ENCODE measurements around the gene ZBTB22.
A peak's percentile ranks its signal among the peaks of the same experiment; 100 is the strongest.

ZBTB22 gene

GRCh38 chr6:33329058-33329457 lies 11.5 kb upstream of the ZBTB22 start:
- DNase-seq: no peak

GRCh38 chr6:33324125-33324524 lies 6.6 kb upstream of the ZBTB22 start:
- DNase-seq: peak; percentile 22 to 41 (median 25)

GRCh38 chr6:33323623-33323948 lies 6.0 kb upstream of the ZBTB22 start:
- peak in 1 of 4 experiments; percentile 11 for DNase-seq

DNA sequence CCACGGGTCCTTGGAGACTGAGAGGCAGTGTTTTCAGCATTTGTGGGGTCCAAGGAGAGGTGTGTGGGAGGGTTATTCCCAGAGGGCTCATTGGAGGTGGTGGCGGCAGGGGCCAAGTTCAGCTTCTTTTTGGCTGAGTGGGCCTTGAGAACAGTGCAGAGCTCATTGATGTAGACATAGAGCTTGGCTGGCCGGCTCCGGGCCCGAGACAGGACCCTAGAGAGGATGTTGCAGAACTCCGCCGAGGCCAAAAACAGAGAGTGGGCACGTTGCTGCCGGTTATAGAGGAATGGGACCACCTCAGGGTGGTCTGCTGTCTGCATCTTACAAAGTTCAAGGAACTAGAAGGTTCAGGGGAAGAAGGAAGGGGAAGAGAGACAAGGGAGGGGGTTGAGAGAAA lies 3.7 kb upstream of the ZBTB22 start:
- DNase-seq: no peak

GRCh38 chr6:33320315-33321181 lies 3.0 kb upstream of the ZBTB22 start:
- peak; percentile 34 to 73 (median 66) for DNase-seq

GRCh38 chr6:33319939-33320314 lies 2.4 kb upstream of the ZBTB22 start:
- DNase-seq: peak in 1 of 4 experiments; percentile 1

- DNase-seq: no peak
Observed at GRCh38 chr6:33318426-33319073, 1.0 kb upstream of the ZBTB22 start.

DNA sequence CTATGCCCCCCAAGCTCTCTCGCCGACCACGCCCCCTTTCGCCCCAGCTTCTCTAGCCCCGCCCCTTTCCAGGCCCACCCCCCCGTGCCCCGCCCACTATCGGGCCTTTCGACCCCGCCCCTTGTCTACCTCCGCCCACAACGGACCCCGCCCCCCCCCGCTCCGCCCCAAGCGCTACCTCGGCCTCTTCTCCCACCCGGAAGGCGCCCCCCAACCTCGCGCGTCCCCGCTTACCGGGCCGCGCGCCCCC lies 200 bp downstream of the ZBTB22 start:
- no peak for DNase-seq

DNA sequence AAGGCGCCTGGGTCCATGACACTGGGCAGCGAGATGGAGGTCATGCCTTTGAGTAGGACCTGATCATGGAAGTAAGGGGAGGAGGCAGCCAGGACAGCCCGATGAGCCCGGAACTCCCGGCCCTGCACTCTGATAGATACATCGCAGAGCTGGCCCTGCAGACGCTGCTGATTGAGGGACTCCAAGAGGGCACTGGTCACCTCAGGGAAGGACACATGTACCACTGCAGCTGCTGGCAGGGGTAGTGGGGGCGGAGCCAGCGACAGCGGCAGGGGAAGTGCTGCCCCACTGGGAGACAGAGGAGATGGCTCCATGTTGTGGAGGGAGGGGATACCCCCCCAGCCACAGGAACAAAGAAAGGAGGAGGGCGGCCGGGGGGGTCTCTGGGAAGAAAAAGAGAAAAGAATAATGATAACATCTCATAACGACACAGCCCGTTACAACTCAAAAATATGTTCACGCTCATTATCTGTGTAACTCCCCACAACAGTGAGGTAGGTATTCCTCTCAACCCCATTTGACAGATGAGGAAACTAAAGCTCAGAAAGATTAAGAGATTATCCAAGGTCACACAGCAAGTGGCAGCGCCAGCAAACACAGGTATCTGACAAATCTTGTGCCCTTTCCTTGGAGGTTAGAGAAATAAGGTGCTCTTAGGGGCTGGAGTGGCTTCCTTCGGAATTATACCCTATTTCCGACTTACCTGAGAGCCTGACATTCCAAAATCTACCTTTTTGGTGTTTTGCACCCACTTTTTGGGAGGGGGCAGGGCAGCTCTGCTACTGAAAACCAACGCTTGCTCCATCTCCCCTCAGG lies 733 bp downstream of the ZBTB22 start:
- peak in 2 of 4 experiments; percentile 1 to 36 for DNase-seq

GRCh38 chr6:33315793-33316602 lies 1.5 kb downstream of the ZBTB22 start:
- DNase-seq: no peak

DNA sequence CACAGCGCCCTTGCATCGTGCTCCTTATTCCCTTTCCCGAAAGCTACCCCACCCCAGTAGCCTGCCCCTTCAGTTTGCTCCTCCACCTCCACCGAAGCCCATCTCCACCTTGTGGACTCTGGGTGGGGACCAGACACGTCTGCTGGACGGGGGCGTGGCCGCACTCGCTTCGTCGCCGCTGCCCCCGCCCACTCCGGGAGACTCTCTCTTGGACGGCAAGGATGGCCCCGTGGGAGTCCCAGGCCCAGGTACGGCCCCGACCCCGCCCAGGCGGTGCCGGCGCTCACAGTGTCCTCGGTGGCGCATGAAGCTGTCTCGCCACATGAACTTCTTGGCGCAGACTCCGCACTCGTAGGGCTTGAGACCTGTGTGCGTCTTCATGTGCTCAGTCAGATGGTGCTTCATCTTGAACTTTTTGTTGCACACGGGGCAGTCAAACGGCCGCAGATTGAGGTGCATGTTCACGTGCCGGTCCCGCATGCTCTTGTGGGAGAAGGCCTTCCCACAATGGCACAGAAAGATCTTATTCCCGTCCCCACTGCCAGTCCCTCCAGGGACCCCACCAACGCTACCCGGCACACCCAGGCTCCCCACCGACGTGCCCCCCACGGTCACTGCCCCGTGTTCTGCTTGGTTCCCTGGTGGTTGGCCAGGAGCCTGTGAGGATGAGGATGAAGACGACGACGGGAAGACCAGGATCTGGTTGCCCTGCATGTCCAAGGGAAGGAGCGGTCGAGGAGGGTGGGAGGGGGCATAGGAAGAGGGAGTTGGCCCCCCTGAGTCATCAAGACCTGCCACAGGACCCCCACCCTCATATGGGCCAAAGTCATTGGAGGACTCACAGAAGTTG lies 2.4 kb downstream of the ZBTB22 start:
- peak in 1 of 4 experiments; percentile 23 for DNase-seq

- DNase-seq: peak; percentile 79 to 91 (median 88)
Observed at GRCh38 chr6:33314515-33314942, 3.0 kb downstream of the ZBTB22 start.

DNA sequence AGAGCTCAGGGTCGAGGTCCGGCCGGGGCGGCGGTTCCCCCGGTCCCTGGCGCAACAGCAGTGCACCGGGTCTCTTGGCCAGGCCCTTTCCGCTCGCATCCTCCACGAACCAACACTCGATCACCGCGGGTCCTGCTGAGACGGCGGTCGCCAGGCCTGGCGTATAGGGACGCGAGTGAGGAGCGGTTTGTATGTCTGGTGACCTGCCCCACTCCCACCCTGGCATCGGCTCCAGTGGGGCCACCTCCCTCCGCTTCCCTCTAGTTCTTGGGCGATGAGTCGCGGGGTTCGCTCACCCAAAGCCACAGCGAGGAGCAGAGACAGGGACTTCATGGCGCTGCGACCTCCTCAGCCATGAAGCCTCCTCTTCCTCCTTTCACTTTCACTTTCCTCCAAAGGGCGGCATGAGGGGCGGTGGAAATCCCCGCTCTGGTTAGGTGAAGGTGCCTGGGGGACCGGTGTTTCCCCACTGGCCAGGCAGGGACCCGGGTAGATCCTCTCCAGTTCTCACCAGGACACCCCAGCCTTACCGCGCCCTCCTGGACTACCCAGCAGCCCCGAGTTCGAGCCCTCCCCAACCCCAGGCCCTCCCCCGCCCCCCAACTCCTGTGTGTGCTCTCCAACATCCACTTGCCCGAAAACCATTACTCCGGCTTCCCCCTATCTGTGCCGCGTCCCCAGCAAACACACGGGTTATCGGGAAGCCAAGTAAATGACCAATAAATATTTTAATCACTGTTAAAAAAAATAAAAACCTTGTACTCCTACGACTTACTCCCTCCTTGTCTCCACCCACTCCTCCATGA lies 3.6 kb downstream of the ZBTB22 start, which contains the start of gene TAPBP:
Gene TAPBP, minus strand, starts transcription at position 370 of the 806 bp plus-strand sequence. Its CDS starts 37 bp downstream, at position 333.
- peak; percentile 54 to 74 (median 70) for DNase-seq

- peak; percentile 81 to 92 (median 88) for DNase-seq
Observed at GRCh38 chr6:33313105-33313708, 4.3 kb downstream of the ZBTB22 start.

- DNase-seq: peak; percentile 48 to 84 (median 76)
Observed at GRCh38 chr6:33312361-33313104, 5.0 kb downstream of the ZBTB22 start.

DNA sequence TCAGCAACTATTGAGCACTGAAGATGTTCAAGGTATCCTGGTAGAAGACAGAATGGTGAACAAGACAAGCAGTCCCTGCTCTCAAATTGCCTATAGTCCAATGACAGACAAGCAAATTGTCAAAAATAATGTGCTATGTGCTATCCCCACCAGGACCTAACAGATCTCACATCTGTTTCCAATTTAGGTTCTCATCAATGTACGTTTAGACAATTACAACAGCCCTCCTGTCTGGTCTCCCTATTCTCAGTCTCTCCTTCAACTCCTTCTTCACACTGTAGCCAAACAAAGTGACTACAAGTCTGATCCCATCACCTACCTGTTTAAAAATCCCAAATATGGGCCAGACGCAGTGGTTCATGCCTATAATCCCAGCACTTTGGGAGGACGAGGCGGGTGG lies 11.2 kb downstream of the ZBTB22 start:
- DNase-seq: no peak

DNA sequence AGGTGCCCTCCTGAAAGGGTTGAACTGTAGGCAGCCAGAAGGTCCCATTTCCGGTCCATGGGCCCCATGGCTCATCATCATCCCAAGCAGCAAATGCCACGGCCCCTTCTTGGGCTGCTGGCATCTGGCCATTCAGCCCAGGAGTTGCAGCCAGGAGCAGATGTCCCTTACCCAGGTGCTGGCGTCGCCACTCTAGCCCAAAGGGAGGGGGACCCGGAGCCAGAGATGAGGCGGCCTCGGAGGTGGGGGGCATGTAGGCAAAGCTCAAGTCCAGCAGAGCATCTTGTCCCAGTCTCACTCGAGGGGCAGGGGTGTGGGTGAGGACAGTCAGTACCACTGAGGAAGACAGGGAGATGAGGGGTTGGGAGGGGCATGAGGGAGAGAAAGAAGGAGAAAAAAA lies 12.5 kb downstream of the ZBTB22 start:
- no peak for DNase-seq

DNA sequence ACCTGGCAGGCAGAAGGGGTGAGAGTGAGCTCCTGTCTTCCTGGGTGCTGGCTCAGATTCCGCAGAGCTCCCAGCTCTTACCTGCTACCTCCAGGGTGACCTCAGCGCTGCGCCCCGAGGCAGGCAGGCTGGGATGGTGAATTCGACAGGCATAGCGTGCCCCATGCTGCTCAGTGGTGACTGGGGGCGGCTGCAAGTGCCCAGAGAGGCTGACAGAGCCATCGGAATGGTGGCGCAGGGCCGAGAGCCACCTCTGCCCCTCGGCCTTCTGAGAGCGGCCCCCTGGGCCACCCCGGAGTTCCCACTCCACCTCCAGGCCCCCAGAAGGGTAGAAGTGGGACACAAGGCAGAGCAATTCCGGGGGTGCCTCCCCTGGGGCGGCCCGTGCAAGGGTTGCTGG lies 13.3 kb downstream of the ZBTB22 start:
- DNase-seq: no peak

- no peak for DNase-seq
Observed at GRCh38 chr6:33301877-33302276, 15.7 kb downstream of the ZBTB22 start.

All from suppressor macrophage (primary cell).